Hepatocyte (in vitro differentiated cells): Measurements from ENCODE around the gene LACC1. TPM values are rescaled to one million over a fixed set of nuclear protein-coding genes. Genes with fewer than 3 reads are reported as not detected.

Source experiments
- DNase-seq: peaks from one replicate; pipeline ENCODE4 v3.0.0-alpha.2; 2016; ENCODE audit warnings: low spot score
- H2AFZ ChIP-seq: fragments of 200-600 bp; sonication (generic); 2 replicates; pipeline ENCODE4 v1.6.0; 2016; ENCODE audit warnings: antibody characterized with exemption, mild to moderate bottlenecking
- H3K27ac ChIP-seq: fragments of 200-600 bp; sonication (generic); 2 replicates; pipeline ENCODE4 v1.5.1; 2016; ENCODE audit warnings: mild to moderate bottlenecking
- H3K27me3 ChIP-seq: fragments of 200-600 bp; sonication (generic); 2 replicates; pipeline ENCODE4 v1.6.1; 2016
- H3K36me3 ChIP-seq: fragments of 200-600 bp; sonication (generic); replicated peaks from 2 replicates; pipeline ENCODE4 v1.5.1; 2016; ENCODE audit warnings: low read depth; ENCODE audit not compliant: insufficient read depth
- H3K4me1 ChIP-seq: fragments of 200-600 bp; sonication (generic); 2 replicates; pipeline ENCODE4 v1.5.1; 2016; ENCODE audit warnings: mild to moderate bottlenecking, moderate library complexity; ENCODE audit not compliant: insufficient read depth
- H3K4me2 ChIP-seq: fragments of 200-600 bp; sonication (generic); 2 replicates; pipeline ENCODE4 v1.6.0; 2016
- H3K4me3 ChIP-seq: fragments of 200-600 bp; sonication (generic); 2 replicates; pipeline ENCODE4 v1.5.1; 2016; ENCODE audit warnings: mild to moderate bottlenecking
- H3K79me2 ChIP-seq: fragments of 200-600 bp; sonication (generic); 2 replicates; pipeline ENCODE4 v1.6.0; 2017; ENCODE audit warnings: mild to moderate bottlenecking
- H3K9me2 ChIP-seq: fragments of 200-600 bp; sonication (generic); replicated peaks from 2 replicates; pipeline ENCODE4 v1.6.0; 2017; ENCODE audit warnings: mild to moderate bottlenecking; ENCODE audit not compliant: insufficient read depth
- H3K9me3 ChIP-seq: fragments of 200-600 bp; sonication (generic); 2 replicates; pipeline ENCODE4 v1.5.1; 2016; ENCODE audit warnings: low read depth, mild to moderate bottlenecking
- H4K20me1 ChIP-seq: fragments of 200-600 bp; sonication (generic); 2 replicates; pipeline ENCODE4 v1.6.0; 2016; ENCODE audit warnings: mild to moderate bottlenecking; ENCODE audit not compliant: insufficient read depth, poor library complexity, severe bottlenecking
- EZH2 ChIP-seq: fragments of 200-600 bp; sonication (generic); IDR thresholded peaks from 2 replicates; pipeline ENCODE4 v1.6.1; 2016; ENCODE audit warnings: antibody characterized with exemption, mild to moderate bottlenecking, borderline replicate concordance
- EZH2phosphoT487 ChIP-seq: fragments of 200-600 bp; sonication (generic); IDR thresholded peaks from one replicate; pipeline ENCODE4 v1.6.1; 2018; ENCODE audit warnings: antibody characterized with exemption, mild to moderate bottlenecking, low read depth, moderate library complexity; ENCODE audit not compliant: unreplicated experiment, severe bottlenecking
- WGBS: methylation state at CpG from one replicate; pipeline ENCODE4 v1.1.6; 2016; ENCODE audit warnings: low lambda C conversion rate; ENCODE audit errors: missing lambda C conversion rate; 5-methylcytosine and 5-hydroxymethylcytosine counted together
- polyA plus RNA-seq: library from polyadenylated mRNA; unstranded; fragments of >200 nt; fragmentation: Nextera tagmentation; extraction: Ambion mirVana; gene quantifications from 2 replicates; pipeline ENCODE4 v1.2.1, GENCODE V29; 2016
- total RNA-seq: library from RNA; depleted of rRNA; stranded (reverse); fragments of >200 nt; gene quantifications from 2 replicates; pipeline ENCODE4 v1.2.3, GENCODE V29; 2014
- TF ChIP-seq, protein P1 (sequence below): fragments of 200-600 bp; sonication (generic); IDR thresholded peaks from 2 replicates; pipeline ENCODE4 v1.5.1; 2016; ENCODE audit warnings: antibody characterized with exemption, mild to moderate bottlenecking; ENCODE audit not compliant: poor library complexity

The LACC1 gene
- total and polyA plus RNA-seq, 2 experiments from 2014 or later = 3.6 to 11.1 TPM

GRCh38 chr13:43850873-43851272, 28.8 kb upstream of the LACC1 start:
- Histone ChIP-seq H2AFZ (no peak overlapping the region), H3K27me3 (no peaks in the 10 kb centered on the region), H3K36me3 (peaks cover 4% of the 10 kb centered on the region), H3K9me3 (peaks cover 27% of the 10 kb centered on the region), H3K4me2 (no peak overlapping the region), H3K9me2 (no peaks in the 10 kb centered on the region), H3K27ac (no peak overlapping the region), H4K20me1 (no peaks in the 10 kb centered on the region), H3K4me3 (no peak overlapping the region), H3K4me1 (no peaks in the 10 kb centered on the region), H3K79me2 (no peaks in the 10 kb centered on the region)
- whole genome bisulfite sequencing = 100% methylated on average over 1 of the region's 1 CpG
- TF ChIP-seq EZH2phosphoT487 = no peak
- no peak for TF ChIP-seq EZH2
- TF ChIP-seq, protein P1, sequence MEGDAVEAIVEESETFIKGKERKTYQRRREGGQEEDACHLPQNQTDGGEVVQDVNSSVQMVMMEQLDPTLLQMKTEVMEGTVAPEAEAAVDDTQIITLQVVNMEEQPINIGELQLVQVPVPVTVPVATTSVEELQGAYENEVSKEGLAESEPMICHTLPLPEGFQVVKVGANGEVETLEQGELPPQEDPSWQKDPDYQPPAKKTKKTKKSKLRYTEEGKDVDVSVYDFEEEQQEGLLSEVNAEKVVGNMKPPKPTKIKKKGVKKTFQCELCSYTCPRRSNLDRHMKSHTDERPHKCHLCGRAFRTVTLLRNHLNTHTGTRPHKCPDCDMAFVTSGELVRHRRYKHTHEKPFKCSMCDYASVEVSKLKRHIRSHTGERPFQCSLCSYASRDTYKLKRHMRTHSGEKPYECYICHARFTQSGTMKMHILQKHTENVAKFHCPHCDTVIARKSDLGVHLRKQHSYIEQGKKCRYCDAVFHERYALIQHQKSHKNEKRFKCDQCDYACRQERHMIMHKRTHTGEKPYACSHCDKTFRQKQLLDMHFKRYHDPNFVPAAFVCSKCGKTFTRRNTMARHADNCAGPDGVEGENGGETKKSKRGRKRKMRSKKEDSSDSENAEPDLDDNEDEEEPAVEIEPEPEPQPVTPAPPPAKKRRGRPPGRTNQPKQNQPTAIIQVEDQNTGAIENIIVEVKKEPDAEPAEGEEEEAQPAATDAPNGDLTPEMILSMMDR = no peak
- DNase-seq = no peak

- Histone ChIP-seq H3K27ac (no peak overlapping the region), H3K9me3 (peaks cover 27% of the 10 kb centered on the region), H3K4me1 (no peaks in the 10 kb centered on the region), H3K79me2 (no peaks in the 10 kb centered on the region), H3K27me3 (no peaks in the 10 kb centered on the region), H3K9me2 (no peaks in the 10 kb centered on the region), H4K20me1 (no peaks in the 10 kb centered on the region), H3K36me3 (peaks cover 4% of the 10 kb centered on the region), H3K4me2 (no peak overlapping the region), H3K4me3 (no peak overlapping the region), H2AFZ (no peak overlapping the region)
- WGBS = 92% methylated on average over 1 of the region's 1 CpG
- TF ChIP-seq, protein P1 = no peak
- TF ChIP-seq EZH2 (no peak), EZH2phosphoT487 (no peak)
- no peak for DNase-seq
Observed at GRCh38 chr13:43852923-43853404, 26.7 kb upstream of the LACC1 start.

GRCh38 chr13:43861863-43862262, 17.8 kb upstream of the LACC1 start:
- no peaks in the 10 kb centered on the region for H3K79me2 ChIP-seq
- H3K36me3 ChIP-seq = no peaks in the 10 kb centered on the region
- no peak for DNase-seq
- H3K4me3 ChIP-seq = no peak overlapping the region
- no peak overlapping the region for H3K27ac ChIP-seq
- H3K9me2 ChIP-seq = no peaks in the 10 kb centered on the region
- H3K4me2 ChIP-seq = no peak overlapping the region
- H3K9me3 ChIP-seq = no peaks in the 10 kb centered on the region
- 82% methylated on average over 1 of the region's 1 CpG for WGBS
- no peaks in the 10 kb centered on the region for H3K27me3 ChIP-seq
- no peaks in the 10 kb centered on the region for H3K4me1 ChIP-seq
- no peak for TF ChIP-seq EZH2phosphoT487
- no peak for TF ChIP-seq EZH2
- TF ChIP-seq, protein P1 = no peak
- H2AFZ ChIP-seq = no peak overlapping the region
- no peaks in the 10 kb centered on the region for H4K20me1 ChIP-seq

GRCh38 chr13:43864921-43865320, 14.8 kb upstream of the LACC1 start:
- DNase-seq = no peak
- H3K79me2 ChIP-seq = no peaks in the 10 kb centered on the region
- no peak overlapping the region for H3K4me3 ChIP-seq
- H3K9me2 ChIP-seq = no peaks in the 10 kb centered on the region
- no peaks in the 10 kb centered on the region for H3K9me3 ChIP-seq
- no peaks in the 10 kb centered on the region for H3K27me3 ChIP-seq
- TF ChIP-seq, protein P1 = no peak
- TF ChIP-seq EZH2 = no peak
- no peak for TF ChIP-seq EZH2phosphoT487
- no peaks in the 10 kb centered on the region for H3K4me1 ChIP-seq
- no peak overlapping the region for H3K4me2 ChIP-seq
- H4K20me1 ChIP-seq = no peaks in the 10 kb centered on the region
- H3K36me3 ChIP-seq = no peaks in the 10 kb centered on the region
- H3K27ac ChIP-seq = no peak overlapping the region
- 97% methylated on average over 4 of the region's 4 CpGs for WGBS
- no peak overlapping the region for H2AFZ ChIP-seq
